ENCODE measurements around the gene RALA. TPM values are rescaled to one million over a fixed set of nuclear protein-coding genes. Genes with fewer than 3 reads are reported as not detected.

Gene RALA
- total and polyA plus RNA-seq, 4 donors = 9.6 to 27.2 (median 19.3) TPM

DNA sequence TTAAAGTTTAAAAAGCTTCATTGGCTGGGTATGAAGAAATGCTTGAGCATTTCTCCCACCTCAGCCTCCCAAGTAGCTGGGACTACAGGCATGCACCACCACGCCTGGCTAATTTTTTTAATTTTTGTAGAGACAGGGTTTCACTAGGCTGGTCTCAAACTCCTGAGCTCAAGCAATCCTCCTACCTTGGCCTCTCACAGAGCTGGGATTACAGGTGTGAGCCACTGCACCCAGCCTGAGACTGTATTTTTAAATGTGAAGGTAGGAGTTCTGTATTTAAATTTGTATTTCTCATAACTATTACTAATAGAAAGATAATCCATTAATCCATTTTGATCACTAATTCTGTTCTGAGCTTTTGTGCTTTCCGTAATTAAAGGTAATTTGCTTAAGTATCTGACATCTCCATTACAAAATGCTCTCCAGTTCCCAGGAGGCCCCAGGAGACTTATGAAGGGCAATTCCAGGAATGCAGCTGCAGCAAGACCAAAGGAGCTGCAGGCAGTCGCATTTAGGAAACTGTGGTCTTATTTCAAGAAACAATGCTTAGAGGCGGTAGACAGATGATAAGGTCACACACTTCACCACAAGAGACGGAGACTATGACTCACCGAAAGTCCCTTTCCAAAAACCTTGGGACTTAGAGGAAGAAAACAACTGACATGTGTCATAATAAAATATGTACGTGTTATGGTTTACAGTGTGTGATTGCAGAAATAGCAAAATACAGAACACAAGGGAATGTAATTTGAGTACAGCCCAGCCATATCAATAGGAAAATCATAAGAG is 33.9 kb upstream of the RALA start:
- intact Hi-C loops (cut with DNase I) = no loop called here
- ATAC-seq (ENCODE audit: low FRiP score) = no peak

DNA sequence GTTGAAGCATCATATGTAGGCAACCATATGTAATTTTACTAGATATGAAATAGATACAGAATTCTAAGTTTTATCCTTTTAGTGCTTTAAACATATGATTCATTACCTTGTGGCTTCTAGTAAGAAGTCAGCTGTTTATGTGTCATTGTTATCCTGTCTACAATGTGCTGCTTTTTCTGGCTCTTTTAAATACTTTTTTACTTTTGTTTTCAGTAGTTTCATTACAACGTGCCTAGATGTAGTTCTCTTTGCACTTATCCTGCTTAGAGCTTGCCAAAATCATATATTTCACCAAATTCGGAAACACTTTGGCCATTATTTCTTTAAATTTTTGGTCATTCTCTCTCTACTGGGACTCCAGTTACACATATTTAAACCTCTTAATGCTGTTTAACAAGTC is 30.8 kb upstream of the RALA start:
- ATAC-seq (ENCODE audit: low FRiP score) (no peak), DNase-seq (no peak)
- no peaks in the 10 kb centered on the region for H3K4me1 ChIP-seq (ENCODE audit: control insufficient read depth in 1 of 2, insufficient read depth in 2 of 2, low read length in 2 of 2)
- intact Hi-C loops (cut with DNase I) = no loop called here
- no peak overlapping the region for H3K27ac ChIP-seq (ENCODE audit: low read depth in 1 of 2, low read length in 2 of 2)
- H3K9me3 ChIP-seq (ENCODE audit: control insufficient read depth, low read length) = no peaks in the 10 kb centered on the region
- 35 to 53% methylated on average over 2 of the region's 2 CpGs for WGBS, 2 donors
- H3K27me3 ChIP-seq (ENCODE audit: control insufficient read depth in 1 of 2, insufficient read depth in 2 of 2, low read length in 1 of 2) = no peaks in the 10 kb centered on the region
- H3K4me3 ChIP-seq (ENCODE audit: low read length in 2 of 2) = no peak overlapping the region
- no peaks in the 10 kb centered on the region for H3K36me3 ChIP-seq (ENCODE audit: control insufficient read depth in 1 of 2, insufficient read depth in 2 of 2, low read length in 1 of 2)

More for the DNA sequence above, 33.9 kb upstream of the RALA start:
- Histone ChIP-seq H3K27ac (ENCODE audit: low read depth in 1 of 2, low read length in 2 of 2) (no peak overlapping the region), H3K4me3 (ENCODE audit: low read length in 2 of 2) (no peak overlapping the region), H3K4me1 (ENCODE audit: control insufficient read depth in 1 of 2, insufficient read depth in 2 of 2, low read length in 2 of 2) (no peaks in the 10 kb centered on the region), H3K36me3 (ENCODE audit: control insufficient read depth in 1 of 2, insufficient read depth in 2 of 2, low read length in 1 of 2) (no peaks in the 10 kb centered on the region), H3K27me3 (ENCODE audit: control insufficient read depth in 1 of 2, insufficient read depth in 2 of 2, low read length in 1 of 2) (no peaks in the 10 kb centered on the region), H3K9me3 (ENCODE audit: control insufficient read depth, low read length) (no peaks in the 10 kb centered on the region)
- no peak for DNase-seq
- 25 to 28% methylated on average over 7 of the region's 7 CpGs for WGBS, 2 donors

DNA sequence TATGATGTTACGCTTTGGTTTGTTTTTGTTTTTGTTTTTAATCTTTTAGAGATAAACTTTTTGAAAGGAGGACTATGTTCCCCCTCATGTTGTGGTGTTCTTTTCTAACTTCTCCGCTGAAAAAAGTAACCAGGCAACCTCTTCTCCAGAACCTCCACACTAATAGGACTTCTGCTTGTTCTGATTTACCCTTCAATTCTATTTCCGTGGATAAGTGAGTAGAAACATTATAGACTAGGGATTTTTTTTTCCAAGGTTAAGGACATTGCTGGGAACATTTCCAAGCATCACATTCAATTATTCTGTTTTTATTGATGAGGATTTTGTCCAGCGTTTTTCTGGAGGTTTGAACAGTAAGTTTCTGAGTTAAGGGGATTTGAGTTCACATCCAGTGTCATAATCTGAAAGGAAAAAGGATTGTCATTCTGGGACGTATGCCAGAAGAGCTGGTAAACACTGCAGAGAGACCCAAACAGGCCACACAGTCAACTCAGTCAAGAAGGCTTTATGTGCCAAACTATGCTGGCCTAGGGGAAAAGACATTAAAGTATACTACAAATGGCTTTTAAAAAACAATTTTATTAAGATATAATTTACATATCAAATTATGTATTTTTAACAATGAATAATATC is 28.3 kb upstream of the RALA start:
- intact Hi-C loops (cut with DNase I) = no loop called here
- H3K36me3 ChIP-seq (ENCODE audit: control insufficient read depth in 1 of 2, insufficient read depth in 2 of 2, low read length in 1 of 2) = no peaks in the 10 kb centered on the region
- ATAC-seq (ENCODE audit: low FRiP score) (no peak), DNase-seq (no peak)
- no peak overlapping the region for H3K27ac ChIP-seq (ENCODE audit: low read depth in 1 of 2, low read length in 2 of 2)
- H3K9me3 ChIP-seq (ENCODE audit: control insufficient read depth, low read length) = no peaks in the 10 kb centered on the region
- no peaks in the 10 kb centered on the region for H3K27me3 ChIP-seq (ENCODE audit: control insufficient read depth in 1 of 2, insufficient read depth in 2 of 2, low read length in 1 of 2)
- H3K4me1 ChIP-seq (ENCODE audit: control insufficient read depth in 1 of 2, insufficient read depth in 2 of 2, low read length in 2 of 2) = no peaks in the 10 kb centered on the region
- H3K4me3 ChIP-seq (ENCODE audit: low read length in 2 of 2) = no peak overlapping the region
- 44 to 47% methylated on average over 5 of the region's 5 CpGs for WGBS, 2 donors

DNA sequence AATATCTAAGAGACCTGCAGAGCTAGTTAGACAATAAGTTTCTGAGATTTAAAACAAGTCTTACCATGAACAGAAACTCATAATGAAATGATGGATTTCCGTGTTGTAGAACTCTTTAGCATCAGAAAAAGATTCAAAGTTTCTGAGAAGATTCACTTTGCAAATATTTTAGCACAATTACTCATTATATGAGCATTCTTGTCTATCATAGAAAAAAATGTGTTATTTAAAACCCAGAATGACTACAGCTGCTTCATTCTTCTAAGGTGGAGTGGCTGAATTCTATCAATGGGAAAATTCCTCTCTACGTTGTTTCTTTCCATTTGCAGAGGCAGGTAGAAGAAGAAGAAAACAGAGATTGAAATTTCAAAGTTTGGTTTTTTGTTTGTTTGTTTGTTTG is 21.0 kb upstream of the RALA start:
- ATAC-seq (ENCODE audit: low FRiP score) = no peak
- no peak for DNase-seq
- no peak overlapping the region for H3K4me3 ChIP-seq (ENCODE audit: low read length in 2 of 2)
- H3K36me3 ChIP-seq (ENCODE audit: control insufficient read depth in 1 of 2, insufficient read depth in 2 of 2, low read length in 1 of 2) = no peaks in the 10 kb centered on the region
- no peaks in the 10 kb centered on the region for H3K27me3 ChIP-seq (ENCODE audit: control insufficient read depth in 1 of 2, insufficient read depth in 2 of 2, low read length in 1 of 2)
- H3K4me1 ChIP-seq (ENCODE audit: control insufficient read depth in 1 of 2, insufficient read depth in 2 of 2, low read length in 2 of 2) = no peaks in the 10 kb centered on the region
- H3K9me3 ChIP-seq (ENCODE audit: control insufficient read depth, low read length) = no peaks in the 10 kb centered on the region
- no peak overlapping the region for H3K27ac ChIP-seq (ENCODE audit: low read depth in 1 of 2, low read length in 2 of 2)
- 69 to 75% methylated on average over 2 of the region's 2 CpGs for WGBS, 2 donors
- intact Hi-C loops (cut with DNase I) = no loop called here

DNA sequence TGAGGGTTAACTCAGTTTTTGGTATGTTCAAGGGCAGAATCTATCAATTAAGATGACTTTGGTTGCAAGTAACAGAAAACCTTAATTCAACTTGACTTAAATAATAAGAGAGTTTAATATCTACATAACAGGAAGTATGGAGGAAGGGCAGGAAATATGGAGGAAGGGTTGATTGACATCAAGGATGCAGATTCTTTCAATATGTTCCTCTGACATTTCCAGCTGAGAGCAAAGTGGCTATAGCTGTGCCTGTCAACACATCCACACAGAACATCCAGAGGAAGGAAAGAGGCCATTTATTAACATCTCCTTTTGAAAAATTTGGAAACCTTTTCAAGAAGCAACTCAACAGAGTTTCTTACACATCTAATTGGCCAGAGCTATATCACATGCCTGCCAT is 19.4 kb upstream of the RALA start:
- Histone ChIP-seq H3K27ac (ENCODE audit: low read depth in 1 of 2, low read length in 2 of 2) (no peak overlapping the region), H3K27me3 (ENCODE audit: control insufficient read depth in 1 of 2, insufficient read depth in 2 of 2, low read length in 1 of 2) (no peaks in the 10 kb centered on the region), H3K36me3 (ENCODE audit: control insufficient read depth in 1 of 2, insufficient read depth in 2 of 2, low read length in 1 of 2) (no peaks in the 10 kb centered on the region), H3K4me1 (ENCODE audit: control insufficient read depth in 1 of 2, insufficient read depth in 2 of 2, low read length in 2 of 2) (no peaks in the 10 kb centered on the region), H3K9me3 (ENCODE audit: control insufficient read depth, low read length) (no peaks in the 10 kb centered on the region), H3K4me3 (ENCODE audit: low read length in 2 of 2) (no peak overlapping the region)
- intact Hi-C loops (cut with DNase I) = no loop called here
- ATAC-seq (ENCODE audit: low FRiP score) (no peak), DNase-seq (no peak)

DNA sequence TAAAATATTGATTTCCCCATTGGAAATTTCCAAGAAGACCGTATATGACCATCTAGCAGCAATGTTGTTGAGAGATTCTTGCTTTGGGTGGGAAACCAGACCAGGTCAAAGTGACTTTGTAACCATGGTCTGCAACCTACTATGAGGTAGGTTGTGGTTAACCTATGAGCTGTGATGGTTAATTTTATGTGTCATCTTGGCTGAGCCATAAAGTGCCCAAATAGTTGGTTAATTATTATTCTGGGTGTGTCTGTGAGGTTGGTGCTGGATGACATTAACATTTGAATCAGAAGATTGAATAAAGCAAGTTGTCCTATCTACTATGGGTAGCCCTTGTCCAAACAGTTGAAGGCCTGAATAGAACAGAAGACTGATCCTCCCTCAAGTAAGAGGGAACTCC is 18.3 kb upstream of the RALA start:
- DNase-seq (no peak), ATAC-seq (ENCODE audit: low FRiP score) (no peak)
- intact Hi-C loops (cut with DNase I) = no loop called here
- Histone ChIP-seq H3K27me3 (ENCODE audit: control insufficient read depth in 1 of 2, insufficient read depth in 2 of 2, low read length in 1 of 2) (no peaks in the 10 kb centered on the region), H3K36me3 (ENCODE audit: control insufficient read depth in 1 of 2, insufficient read depth in 2 of 2, low read length in 1 of 2) (no peaks in the 10 kb centered on the region), H3K4me1 (ENCODE audit: control insufficient read depth in 1 of 2, insufficient read depth in 2 of 2, low read length in 2 of 2) (no peaks in the 10 kb centered on the region), H3K27ac (ENCODE audit: low read depth in 1 of 2, low read length in 2 of 2) (no peak overlapping the region), H3K4me3 (ENCODE audit: low read length in 2 of 2) (no peak overlapping the region), H3K9me3 (ENCODE audit: control insufficient read depth, low read length) (no peaks in the 10 kb centered on the region)
- WGBS, 2 donors = 91 to 95% methylated on average over 1 of the region's 1 CpG

DNA sequence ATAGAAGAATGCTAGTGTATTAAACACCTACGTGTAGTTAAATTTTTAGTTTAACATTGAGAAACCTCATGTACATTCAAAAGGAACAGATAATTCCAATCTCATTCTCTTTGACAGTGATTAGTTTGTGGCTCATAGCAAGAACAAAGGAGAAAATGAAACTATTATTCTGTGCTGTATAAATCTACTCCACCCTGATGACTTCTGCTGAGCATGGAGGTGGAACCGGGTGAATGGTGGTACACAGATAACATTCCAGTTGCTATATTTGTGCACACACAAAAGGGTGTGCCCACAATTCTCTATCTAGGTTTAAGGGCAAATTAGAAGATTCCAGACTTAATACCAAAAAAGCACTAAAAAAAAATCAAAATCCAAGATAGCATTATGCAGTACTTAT is 17.0 kb upstream of the RALA start:
- no peak for ATAC-seq (ENCODE audit: low FRiP score)
- Histone ChIP-seq H3K36me3 (ENCODE audit: control insufficient read depth in 1 of 2, insufficient read depth in 2 of 2, low read length in 1 of 2) (no peaks in the 10 kb centered on the region), H3K4me3 (ENCODE audit: low read length in 2 of 2) (no peak overlapping the region), H3K4me1 (ENCODE audit: control insufficient read depth in 1 of 2, insufficient read depth in 2 of 2, low read length in 2 of 2) (no peaks in the 10 kb centered on the region), H3K9me3 (ENCODE audit: control insufficient read depth, low read length) (no peaks in the 10 kb centered on the region), H3K27ac (ENCODE audit: low read depth in 1 of 2, low read length in 2 of 2) (no peak overlapping the region), H3K27me3 (ENCODE audit: control insufficient read depth in 1 of 2, insufficient read depth in 2 of 2, low read length in 1 of 2) (no peaks in the 10 kb centered on the region)
- WGBS, 2 donors = 82 to 86% methylated on average over 2 of the region's 2 CpGs
- no peak for DNase-seq
- intact Hi-C loops (cut with DNase I) = no loop called here

DNA sequence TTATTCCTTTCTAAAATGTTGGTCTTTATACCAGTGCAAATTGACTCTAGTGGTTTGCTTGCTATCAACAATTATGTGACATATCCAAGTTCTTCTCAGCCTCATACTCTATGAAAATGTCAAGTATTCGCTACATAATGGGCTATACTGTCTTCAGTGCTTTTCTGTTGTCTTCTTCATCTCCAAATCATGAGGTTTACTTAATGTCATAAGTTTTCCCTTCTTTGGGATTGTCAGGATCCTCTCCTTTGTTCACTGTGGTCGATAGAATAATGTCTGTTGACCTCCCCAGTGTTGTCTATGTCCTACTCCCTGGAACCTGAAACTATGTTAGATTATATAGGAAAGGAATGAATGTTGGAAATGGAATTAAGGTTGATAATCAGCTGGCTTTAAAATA is 16.4 kb upstream of the RALA start:
- ATAC-seq (ENCODE audit: low FRiP score) = no peak
- intact Hi-C loops (cut with DNase I) = no loop called here
- no peaks in the 10 kb centered on the region for H3K36me3 ChIP-seq (ENCODE audit: control insufficient read depth in 1 of 2, insufficient read depth in 2 of 2, low read length in 1 of 2)
- 92 to 93% methylated on average over 2 of the region's 2 CpGs for WGBS, 2 donors
- H3K4me1 ChIP-seq (ENCODE audit: control insufficient read depth in 1 of 2, insufficient read depth in 2 of 2, low read length in 2 of 2) = no peaks in the 10 kb centered on the region
- H3K27me3 ChIP-seq (ENCODE audit: control insufficient read depth in 1 of 2, insufficient read depth in 2 of 2, low read length in 1 of 2) = no peaks in the 10 kb centered on the region
- H3K9me3 ChIP-seq (ENCODE audit: control insufficient read depth, low read length) = no peaks in the 10 kb centered on the region
- no peak for DNase-seq
- no peak overlapping the region for H3K27ac ChIP-seq (ENCODE audit: low read depth in 1 of 2, low read length in 2 of 2)
- H3K4me3 ChIP-seq (ENCODE audit: low read length in 2 of 2) = no peak overlapping the region

DNA sequence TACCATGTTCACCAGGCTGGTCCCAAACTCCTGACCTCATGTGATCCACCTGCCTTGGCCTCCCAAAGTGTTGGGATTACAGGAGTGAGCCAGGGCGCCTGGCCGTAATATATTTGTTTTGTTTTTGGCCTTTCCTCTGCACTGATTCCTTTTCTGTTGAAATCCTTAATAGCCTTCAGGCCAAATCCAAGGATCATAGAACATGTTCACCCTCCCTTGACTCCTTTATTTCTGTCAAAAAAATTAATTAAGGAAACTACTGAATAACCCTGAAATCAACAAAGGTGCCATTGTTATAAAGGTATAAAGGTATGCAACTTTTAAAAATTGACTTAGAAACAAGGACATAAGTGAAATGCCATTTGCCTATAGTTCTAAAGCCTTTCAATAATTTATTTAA is 15.5 kb upstream of the RALA start:
- H3K36me3 ChIP-seq (ENCODE audit: control insufficient read depth in 1 of 2, insufficient read depth in 2 of 2, low read length in 1 of 2) = no peaks in the 10 kb centered on the region
- no peak overlapping the region for H3K27ac ChIP-seq (ENCODE audit: low read depth in 1 of 2, low read length in 2 of 2)
- DNase-seq (no peak), ATAC-seq (ENCODE audit: low FRiP score) (no peak)
- H3K4me1 ChIP-seq (ENCODE audit: control insufficient read depth in 1 of 2, insufficient read depth in 2 of 2, low read length in 2 of 2) = no peaks in the 10 kb centered on the region
- H3K27me3 ChIP-seq (ENCODE audit: control insufficient read depth in 1 of 2, insufficient read depth in 2 of 2, low read length in 1 of 2) = no peaks in the 10 kb centered on the region
- H3K9me3 ChIP-seq (ENCODE audit: control insufficient read depth, low read length) = no peaks in the 10 kb centered on the region
- intact Hi-C loops (cut with DNase I) = no loop called here
- H3K4me3 ChIP-seq (ENCODE audit: low read length in 2 of 2) = no peak overlapping the region
- 85 to 94% methylated on average over 2 of the region's 2 CpGs for WGBS, 2 donors

Data from aorta (tissue), 5 donors.